ENCODE measurements around the gene TBX21. TPM values are rescaled to one million over a fixed set of nuclear protein-coding genes. Genes with fewer than 3 reads are reported as not detected.

Gene TBX21
- total and polyA plus RNA-seq, 2 experiments from 2014 or later = not detected

GRCh38 chr17:47701608-47702007 lies 31.4 kb upstream of the TBX21 start:
- ATAC-seq = peak; percentile 44

DNA sequence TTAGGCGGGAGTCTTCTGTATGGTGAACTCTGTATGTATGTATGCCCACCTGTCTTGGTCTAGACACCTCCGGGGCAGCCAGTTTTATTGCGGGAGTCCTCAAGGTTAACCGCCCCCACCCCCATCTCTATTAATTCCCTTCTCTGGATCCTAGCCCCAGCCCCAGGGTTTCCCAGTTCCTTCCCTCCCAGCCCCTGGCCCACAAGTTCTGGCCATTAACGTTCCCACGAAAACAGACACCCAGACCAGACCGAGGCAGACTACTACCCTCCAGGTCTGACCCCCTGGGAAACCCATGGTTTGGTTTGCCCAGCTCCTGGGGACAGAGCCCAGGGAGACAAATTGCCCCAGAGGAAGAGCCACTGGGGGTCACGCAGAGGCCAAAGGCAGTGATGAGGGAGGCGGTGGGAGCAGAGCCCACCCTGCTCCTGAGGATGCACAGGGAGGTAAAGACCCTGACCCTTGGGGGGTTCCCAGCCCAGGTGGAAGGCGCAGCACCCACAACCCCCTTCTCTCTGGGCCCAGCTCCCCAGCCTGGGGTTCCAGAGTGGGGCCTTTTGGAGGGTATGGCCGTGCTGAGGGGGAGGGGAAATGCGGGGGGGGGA lies 30.5 kb upstream of the TBX21 start:
- Histone ChIP-seq H3F3A (replicated peaks; ENCODE audit: low read depth) (peaks cover 3% of the 10 kb centered on the region; the same call in 1 of the 2 replicates), H3K4me1 (ENCODE audit: insufficient read depth) (no peaks in the 10 kb centered on the region; the same call in 1 of the 2 replicates), H3K4me2 (no peak overlapping the region), H3K79me2 (replicated peaks; ENCODE audit: insufficient read depth) (no peaks in the 10 kb centered on the region), H3K9me2 (ENCODE audit: insufficient read depth) (no peaks in the 10 kb centered on the region), H2AFZ (no peak overlapping the region), H3K36me3 (ENCODE audit: insufficient read depth) (no peaks in the 10 kb centered on the region; the same call in 1 of the 2 replicates), H4K20me1 (replicated peaks; ENCODE audit: insufficient read depth) (peaks cover 3% of the 10 kb centered on the region; the same call in 1 of the 2 replicates), H3K4me3 (no peak overlapping the region), H3K27ac (ENCODE audit: low read depth) (no peak overlapping the region), H3K27me3 (ENCODE audit: insufficient read depth) (peaks cover 6% of the 10 kb centered on the region)
- TF ChIP-seq ZNF462 (CRISPR knock-in tag; IDR thresholded peaks at IDR 0.05) (no peak), ZNF114 (CRISPR knock-in tag; IDR thresholded peaks at IDR 0.05) (no peak), EZH2phosphoT487 (IDR thresholded peaks at IDR 0.05; ENCODE audit: unreplicated experiment) (no peak), ZNF331 (CRISPR knock-in tag; IDR thresholded peaks at IDR 0.05; ENCODE audit: low read depth) (no peak), JUNB (IDR thresholded peaks at IDR 0.05; ENCODE audit: unreplicated experiment) (no peak), REST (IDR thresholded peaks at IDR 0.05; ENCODE audit: unreplicated experiment) (no peak)
- TF ChIP-seq, protein P1, sequence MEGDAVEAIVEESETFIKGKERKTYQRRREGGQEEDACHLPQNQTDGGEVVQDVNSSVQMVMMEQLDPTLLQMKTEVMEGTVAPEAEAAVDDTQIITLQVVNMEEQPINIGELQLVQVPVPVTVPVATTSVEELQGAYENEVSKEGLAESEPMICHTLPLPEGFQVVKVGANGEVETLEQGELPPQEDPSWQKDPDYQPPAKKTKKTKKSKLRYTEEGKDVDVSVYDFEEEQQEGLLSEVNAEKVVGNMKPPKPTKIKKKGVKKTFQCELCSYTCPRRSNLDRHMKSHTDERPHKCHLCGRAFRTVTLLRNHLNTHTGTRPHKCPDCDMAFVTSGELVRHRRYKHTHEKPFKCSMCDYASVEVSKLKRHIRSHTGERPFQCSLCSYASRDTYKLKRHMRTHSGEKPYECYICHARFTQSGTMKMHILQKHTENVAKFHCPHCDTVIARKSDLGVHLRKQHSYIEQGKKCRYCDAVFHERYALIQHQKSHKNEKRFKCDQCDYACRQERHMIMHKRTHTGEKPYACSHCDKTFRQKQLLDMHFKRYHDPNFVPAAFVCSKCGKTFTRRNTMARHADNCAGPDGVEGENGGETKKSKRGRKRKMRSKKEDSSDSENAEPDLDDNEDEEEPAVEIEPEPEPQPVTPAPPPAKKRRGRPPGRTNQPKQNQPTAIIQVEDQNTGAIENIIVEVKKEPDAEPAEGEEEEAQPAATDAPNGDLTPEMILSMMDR (conservative IDR thresholded peaks at IDR 0.05; ENCODE audit: low read depth in 2 of 2) = no peak
- Mint-ChIP-seq H3K27me3 (ENCODE audit: insufficient read depth, low read depth, poor library complexity) (peaks cover 6% of the 10 kb centered on the region), H3K36me3 (ENCODE audit: low read depth) (peaks cover 3% of the 10 kb centered on the region; the same call in 1 of the 3 replicates), H3K9me3 (no peaks in the 10 kb centered on the region), H3K27ac (no peak overlapping the region), H3K4me3 (no peak overlapping the region), H3K4me1 (peaks cover 20% of the 10 kb centered on the region)
- no peak for ATAC-seq
- no peak for DNase-seq (ENCODE audit: low spot score)

More at GRCh38 chr17:47701608-47702007, 31.4 kb upstream of the TBX21 start:
- H3K4me2 ChIP-seq = no peak overlapping the region
- H4K20me1 ChIP-seq (replicated peaks; ENCODE audit: insufficient read depth) = peaks cover 3% of the 10 kb centered on the region; the same call in 1 of the 2 replicates
- no peaks in the 10 kb centered on the region for H3K79me2 ChIP-seq (replicated peaks; ENCODE audit: insufficient read depth)
- no peak overlapping the region for H2AFZ ChIP-seq
- peaks cover 5% of the 10 kb centered on the region for H3K27me3 Mint-ChIP-seq (ENCODE audit: insufficient read depth, low read depth, poor library complexity)
- peaks cover 3% of the 10 kb centered on the region; the same call in 2 of the 3 replicates for H3K36me3 Mint-ChIP-seq (ENCODE audit: low read depth)
- peak; percentile 20 for DNase-seq (ENCODE audit: low spot score)
- H3K4me3 Mint-ChIP-seq = no peak overlapping the region; the same call in 2 of the 3 replicates
- no peak overlapping the region for H3K27ac ChIP-seq (ENCODE audit: low read depth)
- no peak overlapping the region for H3K4me3 ChIP-seq
- peaks cover 20% of the 10 kb centered on the region for H3K4me1 Mint-ChIP-seq
- TF ChIP-seq JUNB (IDR thresholded peaks at IDR 0.05; ENCODE audit: unreplicated experiment) = no peak
- no peak for TF ChIP-seq STAT1 (IDR thresholded peaks at IDR 0.05; ENCODE audit: unreplicated experiment)
- H3K9me3 Mint-ChIP-seq = no peaks in the 10 kb centered on the region
- no peaks in the 10 kb centered on the region; the same call in 1 of the 2 replicates for H3K36me3 ChIP-seq (ENCODE audit: insufficient read depth)
- no peaks in the 10 kb centered on the region for H3K27me3 ChIP-seq (ENCODE audit: insufficient read depth)
- peak overlapping the region; percentile 24; the same call in 1 of the 2 replicates for H3K27ac Mint-ChIP-seq
- H3F3A ChIP-seq (replicated peaks; ENCODE audit: low read depth) = peaks cover 3% of the 10 kb centered on the region; the same call in 1 of the 2 replicates
- H3K9me2 ChIP-seq (ENCODE audit: insufficient read depth) = no peaks in the 10 kb centered on the region
- no peaks in the 10 kb centered on the region; the same call in 1 of the 2 replicates for H3K4me1 ChIP-seq (ENCODE audit: insufficient read depth)
